GM18951 (cell line): ENCODE measurements around the gene PHTF2.

Experiments
- POLR2A ChIP-seq: IDR thresholded peaks from 4 replicates; pipeline ENCODE4 v1.6.1; 2011; ENCODE audit warnings: mild to moderate bottlenecking; ENCODE audit not compliant: insufficient read length, insufficient read depth; ENCODE audit errors: extremely low read depth
- in situ Hi-C: fragments of 300-500 bp; cut with MboI; formaldehyde crosslinking; loops from one replicate; pipeline ENCODE4 v1.12.0; 2022; ENCODE audit warnings: low sequenced_read_pairs, mixed read lengths, inconsistent platforms; ENCODE audit not compliant: unreplicated experiment

PHTF2 gene

DNA sequence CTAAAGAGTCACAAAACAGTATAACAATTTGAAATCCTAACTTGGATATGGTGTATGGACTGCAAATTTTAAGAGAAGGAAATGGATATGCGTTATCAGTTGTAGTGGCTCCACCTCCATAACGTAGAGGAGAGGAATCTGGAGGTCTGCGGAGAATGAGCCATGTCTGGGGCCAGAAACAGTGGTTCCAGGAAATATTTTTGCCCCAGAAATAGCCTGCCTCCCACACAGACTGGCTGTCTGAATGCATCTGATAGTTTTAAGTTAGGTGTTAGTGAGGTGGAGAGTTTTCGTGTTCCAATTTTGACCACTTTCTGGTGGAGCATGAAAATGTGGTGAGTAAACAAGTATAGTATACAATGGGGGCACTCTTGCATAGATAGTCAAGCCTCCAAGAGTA is 1.6 kb downstream of the PHTF2 start:
- TF ChIP-seq POLR2A: no peak
- in situ Hi-C loops: no loop called here

DNA sequence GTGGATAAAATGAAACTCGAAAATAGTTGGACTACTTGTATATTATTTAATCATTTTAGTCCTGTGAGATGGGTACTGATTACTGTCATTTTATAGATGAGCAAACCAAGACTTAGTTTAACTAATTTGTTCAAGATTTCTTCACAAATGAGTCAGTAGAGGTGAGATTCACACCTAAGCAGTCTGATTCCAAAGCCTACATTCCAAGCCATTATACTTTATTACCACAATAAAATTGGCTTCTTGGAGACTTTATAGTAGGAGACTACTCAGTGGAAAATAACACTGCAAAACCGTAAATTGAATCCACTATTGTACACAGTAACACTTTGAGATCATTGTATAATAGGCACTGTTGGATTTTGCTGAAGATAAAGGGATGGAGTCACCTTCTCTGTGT is 2.2 kb downstream of the PHTF2 start:
- in situ Hi-C loops: no loop called here
- TF ChIP-seq POLR2A: no peak

GRCh38 chr7:77802557-77803405 is 4.2 kb downstream of the PHTF2 start:
- no peak for TF ChIP-seq POLR2A
- in situ Hi-C loops: no loop called here

DNA sequence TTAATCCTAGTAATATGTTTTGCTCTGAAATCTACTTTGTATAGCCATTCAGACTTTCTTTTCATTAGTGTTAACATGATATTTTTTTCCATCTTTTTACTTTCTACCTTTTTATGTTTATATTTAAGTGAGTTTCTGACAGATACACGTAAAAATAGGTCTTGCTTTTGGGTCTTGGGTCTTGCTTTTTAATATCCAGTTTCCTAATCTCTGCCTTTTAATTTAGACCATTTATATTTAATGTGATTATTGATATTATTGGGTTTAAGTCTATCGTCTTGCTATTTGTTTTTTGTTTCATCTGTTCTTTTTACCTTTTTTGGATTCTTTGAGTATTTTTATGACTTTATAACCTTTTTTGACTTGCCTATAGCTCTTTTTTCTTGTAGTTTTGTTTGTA is 7.9 kb downstream of the PHTF2 start:
- in situ Hi-C loops: no loop called here

DNA sequence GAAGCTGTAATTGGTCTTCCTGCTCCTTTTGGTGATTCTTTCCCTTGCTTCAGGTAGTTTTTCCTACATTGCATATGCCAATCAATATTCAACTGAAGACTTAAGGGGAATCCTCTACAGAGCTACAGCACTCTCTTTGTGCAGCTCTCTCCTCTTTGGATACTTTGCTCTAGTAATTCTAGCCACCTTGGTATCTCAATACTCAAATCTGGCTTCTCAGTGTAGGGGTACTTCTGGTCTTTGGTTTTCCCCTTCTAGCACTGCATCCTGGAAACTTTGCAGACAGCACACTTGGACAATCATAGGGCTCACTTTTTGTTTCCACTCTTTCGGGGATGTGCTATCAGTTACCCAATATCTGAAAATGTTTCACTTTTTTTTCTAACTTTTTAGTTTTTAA is 9.9 kb downstream of the PHTF2 start:
- no peak for TF ChIP-seq POLR2A
- in situ Hi-C loops: no loop called here

More for the DNA sequence above, 7.9 kb downstream of the PHTF2 start:
- TF ChIP-seq POLR2A: no peak

- in situ Hi-C loops: no loop called here
Observed at GRCh38 chr7:77811516-77812289, 13.1 kb downstream of the PHTF2 start.

GRCh38 chr7:77812290-77812685 is 13.7 kb downstream of the PHTF2 start:
- no peak for TF ChIP-seq POLR2A
- in situ Hi-C loops: no loop called here

More at GRCh38 chr7:77811516-77812289, 13.1 kb downstream of the PHTF2 start:
- TF ChIP-seq POLR2A: no peak

DNA sequence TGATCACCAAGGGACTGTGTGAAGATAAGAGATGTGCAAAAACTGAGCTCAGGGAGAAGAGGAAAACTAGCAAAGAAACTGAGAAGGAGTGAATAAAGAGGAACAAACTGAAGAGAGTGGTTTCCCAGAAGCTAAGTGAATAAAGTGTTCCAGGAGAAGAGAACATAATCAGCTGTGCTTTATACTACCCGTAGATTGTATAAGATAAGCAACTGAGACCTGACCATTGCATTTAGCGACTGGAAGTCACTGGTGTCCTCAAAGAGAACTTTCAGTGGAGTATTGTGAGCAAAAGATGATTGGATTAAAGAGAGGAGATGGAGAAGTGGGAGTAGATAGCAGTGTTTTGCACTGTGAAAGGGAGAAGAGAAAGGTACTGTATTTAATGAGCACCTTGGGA is 14.6 kb downstream of the PHTF2 start:
- no peak for TF ChIP-seq POLR2A
- in situ Hi-C loops: no loop called here

GRCh38 chr7:77819021-77819420 is 20.4 kb downstream of the PHTF2 start:
- in situ Hi-C loops: no loop called here
- no peak for TF ChIP-seq POLR2A

DNA sequence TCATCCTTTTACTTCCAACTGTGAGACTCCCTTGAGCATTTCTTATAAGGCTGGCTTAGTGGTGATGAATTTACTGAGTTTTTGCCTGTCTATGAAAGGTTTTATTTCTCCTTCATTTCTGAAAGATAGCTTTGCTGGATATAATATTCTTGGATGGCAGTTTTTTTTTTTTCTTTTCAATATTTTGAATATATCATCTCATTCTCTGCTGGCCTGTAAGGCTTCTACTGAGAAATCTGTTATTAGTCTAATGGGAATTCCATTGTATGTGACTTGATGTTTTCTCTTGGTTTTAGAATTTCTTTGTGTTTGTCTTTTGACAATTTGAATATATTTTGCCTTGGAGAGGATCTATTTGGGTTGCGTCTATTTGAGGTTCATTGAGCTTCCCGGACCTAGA is 22.4 kb downstream of the PHTF2 start:
- TF ChIP-seq POLR2A: no peak
- in situ Hi-C loops: no loop called here

- no peak for TF ChIP-seq POLR2A
- in situ Hi-C loops: no loop called here
Observed at GRCh38 chr7:77822269-77822668, 23.7 kb downstream of the PHTF2 start.

GRCh38 chr7:77823787-77824186 is 25.2 kb downstream of the PHTF2 start:
- in situ Hi-C loops: no loop called here
- no peak for TF ChIP-seq POLR2A

- no peak for TF ChIP-seq POLR2A
- in situ Hi-C loops: no loop called here
Observed at GRCh38 chr7:77824636-77825035, 26.1 kb downstream of the PHTF2 start.

DNA sequence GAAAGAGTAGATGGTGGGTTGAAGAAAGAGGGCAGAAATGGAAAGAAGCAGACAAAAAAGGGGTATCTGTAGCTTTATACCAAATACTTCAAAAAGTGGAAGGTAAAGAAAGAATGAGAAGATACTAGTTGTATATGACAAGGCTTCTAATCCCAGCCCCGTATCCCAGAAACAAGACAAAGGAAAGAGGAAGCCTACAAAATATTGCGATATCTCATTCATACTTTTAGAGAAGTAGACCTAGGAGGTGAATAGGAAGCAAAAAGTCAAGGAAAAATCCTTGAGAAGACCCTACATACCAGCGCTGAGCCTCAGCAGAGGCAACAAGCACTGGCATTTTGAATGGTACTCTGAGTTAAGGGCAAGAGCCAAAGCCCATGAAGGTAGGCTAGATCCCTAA is 26.6 kb downstream of the PHTF2 start:
- TF ChIP-seq POLR2A: no peak
- in situ Hi-C loops: no loop called here
